Naive thymus-derived CD4-positive, alpha-beta T cell (primary cell): Measurements from ENCODE around the gene GPR173. TPM values are rescaled to one million over a fixed set of nuclear protein-coding genes. Genes with fewer than 3 reads are reported as not detected.
A peak's percentile ranks its signal among the peaks of the same experiment; 100 is the strongest.

Source experiments
- ATAC-seq: fragments of 150-1000 bp; cut with Tn5 transposase; 2 replicates; pipeline ENCODE4 v1.10.0; 2021; ENCODE audit warnings: mild to moderate bottlenecking, moderate library complexity
- CTCF ChIA-PET: fragments of 350-600 bp; sonication (Branson Sonifier 250); formaldehyde crosslinking; loops from one replicate; lab custom pipeline; 2021; ENCODE audit warnings: antibody characterized with exemption; lab: Charles Lee
- POLR2A ChIA-PET: fragments of 350-600 bp; sonication (Branson Sonifier 250); formaldehyde crosslinking; loops from one replicate; lab custom pipeline; 2021; ENCODE audit warnings: antibody characterized with exemption, inconsistent platforms; lab: Charles Lee
- DNase-seq, 9 donors: peaks; one replicate each; pipeline versions ENCODE4 v3.0.0 to v3.0.0-alpha.2; 2020 to 2022; ENCODE audit warnings: mixed read lengths in 1 of 9
- H3K27ac ChIP-seq: one replicate; pipeline ENCODE4 v1.7.0; 2013; ENCODE audit warnings: mild to moderate bottlenecking, low read depth, low read length, moderate library complexity
- H3K27me3 ChIP-seq, 2 donors: one replicate each; pipeline ENCODE4 v1.7.0; 2013; ENCODE audit warnings: low read length in 2 of 2, mild to moderate bottlenecking in 2 of 2, moderate library complexity in 2 of 2; ENCODE audit not compliant: control insufficient read depth in 2 of 2, insufficient read depth in 2 of 2
- H3K36me3 ChIP-seq, 3 experiments: 1 replicate in 2 of 3; 2 replicates in 1 of 3; pipeline ENCODE4 v1.7.0; 2013; ENCODE audit warnings: low read length in 3 of 3, mild to moderate bottlenecking in 3 of 3, moderate library complexity in 1 of 3; ENCODE audit not compliant: insufficient read depth in 3 of 3, control insufficient read depth in 2 of 3
- H3K4me1 ChIP-seq, 2 donors: one replicate each; pipeline ENCODE4 v1.7.0; 2013; ENCODE audit warnings: low read length in 2 of 2, mild to moderate bottlenecking in 2 of 2, moderate library complexity in 1 of 2; ENCODE audit not compliant: control insufficient read depth in 2 of 2, insufficient read depth in 2 of 2
- H3K4me3 ChIP-seq: 2 replicates; pipeline ENCODE4 v1.7.0; 2013; ENCODE audit warnings: mild to moderate bottlenecking, low read length
- H3K9me3 ChIP-seq, 3 experiments: 1 replicate in 2 of 3; 2 replicates in 1 of 3; pipeline ENCODE4 v1.7.0; 2013; ENCODE audit warnings: low read length in 3 of 3; ENCODE audit not compliant: control insufficient read depth in 2 of 3
- H3K27ac Mint-ChIP-seq, 9 donors: one replicate each; pipeline ENCODE4 v1.8.0; 2020 to 2022; ENCODE audit warnings: mixed read lengths in 9 of 9, mild to moderate bottlenecking in 8 of 9, moderate library complexity in 5 of 9, inconsistent platforms in 2 of 9
- H3K27me3 Mint-ChIP-seq, 5 donors: one replicate each; pipeline ENCODE4 v1.8.0; 2021 to 2022; ENCODE audit warnings: mixed read lengths in 5 of 5, mild to moderate bottlenecking in 1 of 5
- H3K36me3 Mint-ChIP-seq, 5 donors: one replicate each; pipeline ENCODE4 v1.8.0; 2020 to 2022; ENCODE audit warnings: mixed read lengths in 5 of 5, mild to moderate bottlenecking in 3 of 5, inconsistent platforms in 1 of 5
- H3K4me1 Mint-ChIP-seq, 7 donors: one replicate each; pipeline ENCODE4 v1.8.0; 2020 to 2022; ENCODE audit warnings: mixed read lengths in 7 of 7, mild to moderate bottlenecking in 3 of 7, inconsistent platforms in 1 of 7
- H3K4me3 Mint-ChIP-seq, 10 donors: one replicate each; pipeline ENCODE4 v1.8.0; 2020 to 2022; ENCODE audit warnings: mild to moderate bottlenecking in 10 of 10, mixed read lengths in 10 of 10, moderate library complexity in 6 of 10, inconsistent platforms in 2 of 10
- H3K9me3 Mint-ChIP-seq, 11 donors: one replicate each; pipeline ENCODE4 v1.8.0; 2020 to 2022; ENCODE audit warnings: mixed read lengths in 11 of 11, mild to moderate bottlenecking in 4 of 11, inconsistent platforms in 1 of 11, moderate library complexity in 1 of 11
- intact Hi-C, 2 donors: fragments of 100-400 bp; cut with micrococcal nuclease; formaldehyde crosslinking; loops; one replicate each; pipeline ENCODE4 v1.15.1; 2023
- polyA plus RNA-seq, 2 donors: library from polyadenylated mRNA; unstranded; fragments of 300-500 nt; fragmentation: Illumina TruSeq; gene quantifications; one replicate each; pipeline ENCODE4 v1.2.3, GENCODE V29; 2021
- total RNA-seq, 6 experiments: library from RNA in 5 of 6; stranded (reverse) in 5 of 6; gene quantifications; 1 replicate in 5 of 6; 2 replicates in 1 of 6; pipeline ENCODE4 v1.2.3 and lab custom pipeline; 2021 to 2026

The GPR173 gene
- total and polyA plus RNA-seq, 7 experiments from 2014 or later, result 0.13 to 0.47 TPM; not detected in 5

DNA sequence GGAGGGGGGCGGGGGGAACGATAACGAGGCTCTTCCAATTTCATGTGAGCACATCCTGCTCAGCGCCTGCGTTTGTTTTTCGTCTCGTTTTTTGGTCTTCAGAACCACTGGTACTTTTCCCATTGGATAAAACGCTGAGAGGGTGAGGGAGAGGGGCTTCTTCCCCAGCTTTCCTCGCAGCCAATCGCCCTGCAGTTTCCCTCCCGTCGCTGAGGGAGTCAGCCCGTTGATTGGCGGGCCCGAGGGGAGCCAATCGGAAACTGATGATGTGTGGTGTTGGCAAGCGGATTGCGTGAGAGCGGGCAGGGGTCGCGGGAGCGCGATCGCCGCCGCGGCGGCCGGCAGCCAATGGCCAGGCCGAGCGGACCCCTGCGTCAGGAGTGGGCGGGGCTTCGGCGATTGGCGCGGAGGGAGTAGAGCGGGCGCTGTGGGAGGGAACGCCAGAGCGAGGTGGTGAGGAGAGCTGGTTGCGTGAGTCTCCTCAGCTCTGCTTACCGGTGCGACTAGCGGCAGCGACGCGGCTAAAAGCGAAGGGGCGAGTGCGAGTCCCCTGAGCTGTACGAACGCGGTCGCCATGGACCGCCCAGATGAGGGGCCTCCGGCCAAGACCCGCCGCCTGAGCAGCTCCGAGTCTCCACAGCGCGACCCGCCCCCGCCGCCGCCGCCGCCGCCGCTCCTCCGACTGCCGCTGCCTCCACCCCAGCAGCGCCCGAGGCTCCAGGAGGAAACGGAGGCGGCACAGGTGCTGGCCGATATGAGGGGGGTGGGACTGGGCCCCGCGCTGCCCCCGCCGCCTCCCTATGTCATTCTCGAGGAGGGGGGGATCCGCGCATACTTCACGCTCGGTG is 33.6 kb downstream of the GPR173 start, which contains the start of gene TSPYL2:
TSS of gene TSPYL2 (plus strand) at position 443 of the 848 bp plus-strand sequence. CDS start at position 575, 132 bp downstream.
- ChIA-PET CTCF (interaction anchor here (0.6 to 1.0 kb wide), 2 partner anchors 10 to 230 kb away, joined by 3 read pairs; no protein-coding TSS in a partner anchor), POLR2A (interaction anchor here (0.7 to 3.3 kb wide), 12 partner anchors 9 to 1918 kb away, joined by 3 to 42 read pairs (median 4); partner anchors contain the start of genes APEX2, FAM120C, KANTR and KDM5C)
- Mint-ChIP-seq H3K36me3 (peaks cover 0 to 12% (median 6%) of the 10 kb centered on the region in 5 donors), H3K4me1 (peaks cover 25 to 47% (median 38%) of the 10 kb centered on the region in 7 donors), H3K27me3 (peaks cover 0 to 3% (median 0%) of the 10 kb centered on the region in 5 donors), H3K9me3 (peaks cover 0 to 9% (median 0%) of the 10 kb centered on the region in 11 donors), H3K27ac (peak within 1 kb of the TSS; percentile 96 to 99 (median 97)), H3K4me3 (peak within 1 kb of the TSS; percentile 87 to 98 (median 92))
- H3K27ac ChIP-seq, result peak within 1 kb of the TSS; percentile 85
- no peaks in the 10 kb centered on the region for H3K27me3 ChIP-seq
- H3K4me1 ChIP-seq, result peaks cover 0 to 12% of the 10 kb centered on the region in 2 donors
- DNase-seq (peak; percentile 83 to 96 (median 93)), ATAC-seq (peak; percentile 91)
- H3K36me3 ChIP-seq, result peaks cover 0 to 25% (median 5%) of the 10 kb centered on the region in 3 experiments
- intact Hi-C loops, result loop anchor here (1.0 to 10.0 kb wide), 8 partner anchors 7 to 1555 kb away; partner anchors contain the start of genes RIBC1 (in 2 of the 2), SMC1A (in 2 of the 2) and HUWE1 (in 1 of the 2)
- H3K4me3 ChIP-seq, result peak within 1 kb of the TSS; percentile 64
- H3K9me3 ChIP-seq, result no peaks in the 10 kb centered on the region

DNA sequence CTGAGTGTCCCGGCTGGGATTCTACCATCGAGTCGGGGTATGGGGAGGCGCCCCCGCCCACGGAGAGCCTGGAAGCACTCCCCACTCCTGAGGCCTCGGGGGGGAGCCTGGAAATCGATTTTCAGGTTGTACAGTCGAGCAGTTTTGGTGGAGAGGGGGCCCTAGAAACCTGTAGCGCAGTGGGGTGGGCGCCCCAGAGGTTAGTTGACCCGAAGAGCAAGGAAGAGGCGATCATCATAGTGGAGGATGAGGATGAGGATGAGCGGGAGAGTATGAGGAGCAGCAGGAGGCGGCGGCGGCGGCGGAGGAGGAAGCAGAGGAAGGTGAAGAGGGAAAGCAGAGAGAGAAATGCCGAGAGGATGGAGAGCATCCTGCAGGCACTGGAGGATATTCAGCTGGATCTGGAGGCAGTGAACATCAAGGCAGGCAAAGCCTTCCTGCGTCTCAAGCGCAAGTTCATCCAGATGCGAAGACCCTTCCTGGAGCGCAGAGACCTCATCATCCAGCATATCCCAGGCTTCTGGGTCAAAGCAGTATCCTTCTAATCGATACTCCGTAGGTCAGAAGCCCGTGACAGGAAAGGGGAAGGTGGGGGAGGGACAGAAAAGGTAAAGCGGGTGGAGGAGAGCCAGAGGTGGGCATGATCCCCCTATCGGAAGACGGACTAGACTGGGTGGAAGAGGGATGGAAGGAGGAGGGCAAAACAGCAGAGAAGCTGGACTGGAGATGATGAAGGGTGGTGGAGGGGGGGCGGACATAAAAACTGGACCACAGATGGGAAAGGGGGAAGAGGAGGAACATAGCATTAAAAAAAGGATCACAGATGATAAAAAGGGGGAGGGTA is 34.4 kb downstream of the GPR173 start:
- Histone ChIP-seq H3K9me3 (no peaks in the 10 kb centered on the region), H3K4me1 (peaks cover 0 to 12% of the 10 kb centered on the region in 2 donors), H3K36me3 (peaks cover 0 to 25% (median 5%) of the 10 kb centered on the region in 3 experiments), H3K27ac (peak overlapping the region; percentile 85), H3K27me3 (no peaks in the 10 kb centered on the region), H3K4me3 (peak overlapping the region; percentile 64)
- ChIA-PET POLR2A (interaction anchor here (1.0 to 3.3 kb wide), 7 partner anchors 8 to 142 kb away, joined by 4 to 42 read pairs (median 6); partner anchors contain the start of genes KANTR and KDM5C), CTCF (interaction anchor here (1.0 kb wide), 1 partner anchor 11 kb away, joined by 3 read pairs; no protein-coding TSS in a partner anchor)
- Mint-ChIP-seq H3K36me3 (peaks cover 0 to 12% (median 6%) of the 10 kb centered on the region in 5 donors), H3K27ac (peak overlapping the region; percentile 85 to 98 (median 94)), H3K4me1 (peaks cover 25 to 55% (median 46%) of the 10 kb centered on the region in 7 donors), H3K4me3 (peak overlapping the region; percentile 87 to 98 (median 92)), H3K9me3 (peaks cover 0 to 9% (median 0%) of the 10 kb centered on the region in 11 donors), H3K27me3 (peaks cover 0 to 3% (median 0%) of the 10 kb centered on the region in 5 donors)
- intact Hi-C loops, result loop anchor here (1.0 to 10.0 kb wide), 7 partner anchors 10 to 1554 kb away; partner anchors contain the start of genes RIBC1 (in 2 of the 2), SMC1A (in 2 of the 2) and HUWE1 (in 1 of the 2)
- DNase-seq, result no peak
- no peak for ATAC-seq

DNA sequence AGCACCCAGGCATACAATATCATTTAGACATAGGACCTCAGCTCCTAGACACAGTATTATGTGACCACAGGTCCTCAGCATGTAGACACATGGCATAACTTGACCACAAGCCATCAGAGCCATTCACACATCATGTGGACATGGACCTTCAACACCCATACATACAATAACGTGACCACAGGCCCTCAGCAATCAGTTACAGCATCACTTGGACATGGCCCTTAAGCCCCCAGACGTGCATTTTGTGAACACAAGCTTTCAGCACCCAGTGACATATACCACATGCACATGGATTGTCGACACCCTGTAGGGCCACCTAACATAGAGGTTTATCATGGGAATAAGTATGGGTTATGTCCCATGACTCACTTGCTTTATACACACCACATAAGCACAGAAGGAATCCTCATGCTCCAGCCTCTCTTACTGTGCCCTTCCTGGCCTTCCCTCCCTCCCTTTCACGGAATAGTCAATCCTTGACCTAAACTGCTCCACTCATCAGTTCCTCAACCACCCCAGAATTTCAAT is 35.5 kb downstream of the GPR173 start:
- Mint-ChIP-seq H3K9me3 (peaks cover 0 to 16% (median 0%) of the 10 kb centered on the region in 11 donors), H3K27ac (peak overlapping the region in 7 of 9 donors; percentile 45 to 98 (median 94)), H3K27me3 (peaks cover 0 to 3% (median 0%) of the 10 kb centered on the region in 5 donors), H3K36me3 (peaks cover 0 to 12% (median 6%) of the 10 kb centered on the region in 5 donors), H3K4me3 (peak overlapping the region in 9 of 10 donors; percentile 28 to 95 (median 90)), H3K4me1 (peaks cover 36 to 66% (median 56%) of the 10 kb centered on the region in 7 donors)
- ChIA-PET POLR2A (interaction anchor here (0.8 kb wide), 1 partner anchor 11 kb away, joined by 4 read pairs; no protein-coding TSS in a partner anchor), CTCF (no interaction called here)
- DNase-seq (no peak), ATAC-seq (no peak)
- intact Hi-C loops, result loop anchor here (5.0 to 10.0 kb wide), 2 partner anchors 601 to 1553 kb away; partner anchors contain the start of gene HUWE1 (in 1 of the 2)
- H3K36me3 ChIP-seq, result peaks cover 0 to 25% (median 5%) of the 10 kb centered on the region in 3 experiments
- H3K4me3 ChIP-seq, result no peak overlapping the region
- no peaks in the 10 kb centered on the region for H3K9me3 ChIP-seq
- peaks cover 0 to 12% of the 10 kb centered on the region in 2 donors for H3K4me1 ChIP-seq
- no peak overlapping the region for H3K27ac ChIP-seq
- no peaks in the 10 kb centered on the region for H3K27me3 ChIP-seq

DNA sequence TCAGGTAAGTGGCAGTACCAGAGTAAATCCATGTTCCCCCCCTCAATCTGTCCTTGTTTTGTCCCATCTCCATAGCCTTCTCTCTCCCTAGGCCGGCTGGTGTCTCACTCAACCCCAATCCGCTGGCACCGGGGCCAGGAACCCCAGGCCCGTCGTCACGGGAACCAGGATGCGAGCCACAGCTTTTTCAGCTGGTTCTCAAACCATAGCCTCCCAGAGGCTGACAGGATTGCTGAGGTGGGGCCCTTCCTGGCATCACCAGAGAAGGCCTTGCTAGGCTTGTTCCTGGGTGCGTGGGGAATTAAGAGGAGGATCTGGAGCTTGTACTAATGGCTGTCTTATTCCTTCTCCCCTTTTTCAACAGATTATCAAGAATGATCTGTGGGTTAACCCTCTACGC is 36.3 kb downstream of the GPR173 start:
- Mint-ChIP-seq H3K27ac (peak overlapping the region in 5 of 9 donors; percentile 28 to 93 (median 55)), H3K9me3 (peaks cover 0 to 16% (median 0%) of the 10 kb centered on the region in 11 donors), H3K36me3 (peaks cover 0 to 12% (median 6%) of the 10 kb centered on the region in 5 donors), H3K4me3 (peak overlapping the region in 7 of 10 donors; percentile 45 to 95 (median 87)), H3K4me1 (peaks cover 36 to 70% (median 58%) of the 10 kb centered on the region in 7 donors), H3K27me3 (peaks cover 0 to 3% (median 0%) of the 10 kb centered on the region in 5 donors)
- ChIA-PET POLR2A (no interaction called here), CTCF (no interaction called here)
- no peaks in the 10 kb centered on the region for H3K9me3 ChIP-seq
- ATAC-seq, result no peak
- H3K27ac ChIP-seq, result no peak overlapping the region
- H3K36me3 ChIP-seq, result peaks cover 0 to 25% (median 5%) of the 10 kb centered on the region in 3 experiments
- no peaks in the 10 kb centered on the region for H3K27me3 ChIP-seq
- H3K4me3 ChIP-seq, result no peak overlapping the region
- peaks cover 0 to 12% of the 10 kb centered on the region in 2 donors for H3K4me1 ChIP-seq
- no peak for DNase-seq
- intact Hi-C loops, result loop anchor here (5.0 to 10.0 kb wide), 2 partner anchors 600 to 1552 kb away; partner anchors contain the start of gene HUWE1 (in 1 of the 2)

DNA sequence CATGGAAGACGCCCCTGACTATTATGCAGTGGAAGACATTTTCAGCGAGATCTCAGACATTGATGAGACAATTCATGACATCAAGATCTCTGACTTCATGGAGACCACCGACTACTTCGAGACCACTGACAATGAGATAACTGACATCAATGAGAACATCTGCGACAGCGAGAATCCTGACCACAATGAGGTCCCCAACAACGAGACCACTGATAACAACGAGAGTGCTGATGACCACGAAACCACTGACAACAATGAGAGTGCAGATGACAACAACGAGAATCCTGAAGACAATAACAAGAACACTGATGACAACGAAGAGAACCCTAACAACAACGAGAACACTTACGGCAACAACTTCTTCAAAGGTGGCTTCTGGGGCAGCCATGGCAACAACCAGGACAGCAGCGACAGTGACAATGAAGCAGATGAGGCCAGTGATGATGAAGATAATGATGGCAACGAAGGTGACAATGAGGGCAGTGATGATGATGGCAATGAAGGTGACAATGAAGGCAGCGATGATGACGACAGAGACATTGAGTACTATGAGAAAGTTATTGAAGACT is 37.2 kb downstream of the GPR173 start:
- Mint-ChIP-seq H3K36me3 (peaks cover 0 to 12% (median 6%) of the 10 kb centered on the region in 5 donors), H3K27me3 (peaks cover 0 to 3% (median 0%) of the 10 kb centered on the region in 5 donors), H3K4me3 (peak overlapping the region in 6 of 10 donors; percentile 0 to 49 (median 34)), H3K4me1 (peaks cover 31 to 67% (median 58%) of the 10 kb centered on the region in 7 donors), H3K27ac (peak overlapping the region; percentile 32 to 93 (median 69)), H3K9me3 (peaks cover 0 to 16% (median 0%) of the 10 kb centered on the region in 11 donors)
- ATAC-seq (no peak), DNase-seq (peak in 1 of 9 donors; percentile 23)
- H3K4me3 ChIP-seq, result no peak overlapping the region
- no peaks in the 10 kb centered on the region for H3K9me3 ChIP-seq
- ChIA-PET CTCF (no interaction called here), POLR2A (no interaction called here)
- peaks cover 0 to 12% of the 10 kb centered on the region in 2 donors for H3K4me1 ChIP-seq
- no peaks in the 10 kb centered on the region for H3K27me3 ChIP-seq
- peaks cover 0 to 25% (median 5%) of the 10 kb centered on the region in 3 experiments for H3K36me3 ChIP-seq
- H3K27ac ChIP-seq, result no peak overlapping the region
- intact Hi-C loops, result loop anchor here in 1 of 2 donors (10.0 kb wide), 1 partner anchor 599 kb away; the partner anchor contains the start of gene HUWE1
